GM18508 (cell line): ENCODE measurements around the gene FIZ1.
"Not testable (repeated sequence)": the region's sequence is repeated elsewhere in the genome, so short reads cannot be mapped to it uniquely, and the experiment has no call there.

Experiments
- ATAC-seq: cut with Tn5 transposase; IDR thresholded peaks from one replicate; pipeline ENCODE4 v1.9.1; 2021; ENCODE audit warnings: moderate number of reproducible peaks; ENCODE audit not compliant: insufficient read depth, unreplicated experiment

Gene FIZ1

GRCh38 chr19:55598719-55599467 is 424 bp downstream of the FIZ1 start:
- ATAC-seq, result peak; percentile 33

DNA sequence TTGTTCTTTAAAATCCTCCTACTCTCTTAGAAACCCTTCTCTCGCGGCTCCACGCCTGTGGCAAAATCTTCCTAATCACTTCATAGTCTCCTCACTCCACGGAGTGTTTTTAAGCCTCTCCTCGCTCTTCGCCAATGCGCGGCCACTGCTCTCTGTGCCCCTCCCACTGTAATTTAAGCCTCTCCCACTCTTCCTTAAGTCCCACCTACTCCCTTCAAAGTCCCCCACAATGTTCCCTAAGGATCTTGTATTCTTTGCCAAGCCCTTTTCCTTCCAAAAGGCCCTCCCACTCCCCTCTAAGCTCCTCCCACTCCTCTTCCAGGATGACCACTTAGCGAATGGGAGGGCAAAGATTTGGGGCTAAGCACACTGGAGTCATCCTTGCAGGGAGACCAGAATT is 1.3 kb downstream of the FIZ1 start:
- no peak for ATAC-seq

DNA sequence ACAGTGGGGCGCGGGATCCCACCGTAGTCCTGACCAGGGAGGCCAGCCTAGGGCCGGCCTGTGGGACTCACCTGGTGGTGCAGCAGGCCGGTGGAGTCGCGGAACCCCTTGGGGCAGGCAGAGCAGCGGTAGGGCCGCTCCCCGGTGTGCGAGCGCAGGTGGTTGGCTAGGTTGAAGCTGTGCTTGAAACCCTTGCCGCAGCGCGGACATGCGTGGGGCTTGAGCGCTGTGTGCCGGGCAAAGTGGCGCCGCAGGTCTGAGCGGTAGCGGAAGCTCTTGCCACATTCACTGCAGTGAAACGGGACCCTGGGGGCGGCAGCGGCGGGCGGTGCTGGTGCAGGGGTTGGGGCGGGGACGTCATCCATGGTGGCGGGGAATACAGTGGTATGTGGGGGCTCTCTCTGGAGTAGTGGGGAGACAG is 1.8 kb downstream of the FIZ1 start:
- ATAC-seq, result no peak

GRCh38 chr19:55596304-55596703 is 3.0 kb downstream of the FIZ1 start:
- ATAC-seq, result no peak

GRCh38 chr19:55594996-55595545 is 4.2 kb downstream of the FIZ1 start:
- no peak for ATAC-seq

DNA sequence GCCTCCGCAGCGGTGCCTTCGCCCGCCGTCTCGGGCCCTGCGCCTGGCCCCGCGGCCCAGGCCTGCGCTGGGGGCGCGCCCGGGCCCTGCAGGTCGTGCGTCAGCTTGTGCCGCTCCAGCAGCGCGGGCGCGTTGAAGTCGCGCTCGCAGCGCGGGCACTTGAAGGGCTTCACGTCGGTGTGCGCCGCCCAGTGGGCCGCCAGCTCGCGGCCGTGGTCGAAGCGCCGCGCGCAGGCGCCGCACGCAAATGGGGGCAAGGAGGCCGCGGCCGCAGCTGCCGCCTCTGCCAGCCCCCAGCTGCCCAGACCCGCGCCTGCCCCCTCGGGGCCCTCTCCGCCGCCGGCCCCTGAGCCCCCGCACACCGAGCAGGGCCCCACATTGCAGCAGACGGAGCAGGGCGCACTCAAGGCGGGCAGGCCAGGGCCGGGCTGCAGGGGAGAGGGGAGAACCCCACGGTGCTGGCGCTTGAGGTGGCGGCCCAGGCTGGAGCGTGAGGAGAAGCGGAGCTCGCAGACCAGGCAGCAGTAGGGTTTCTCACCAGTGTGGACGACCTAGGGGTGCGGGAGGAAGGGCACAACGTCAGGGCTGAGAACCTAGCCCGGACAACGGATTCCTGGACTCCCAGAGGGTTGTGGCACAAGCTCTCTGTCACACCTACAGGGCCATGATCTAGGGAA is 6.1 kb downstream of the FIZ1 start:
- no peak for ATAC-seq

GRCh38 chr19:55592391-55593090 is 6.8 kb downstream of the FIZ1 start:
- no peak for ATAC-seq

GRCh38 chr19:55591555-55591954 is 7.8 kb downstream of the FIZ1 start:
- ATAC-seq, result no peak

GRCh38 chr19:55590617-55591016 is 8.7 kb downstream of the FIZ1 start:
- no peak for ATAC-seq

- ATAC-seq, result no peak
Measured at GRCh38 chr19:55590109-55590508, 9.2 kb downstream of the FIZ1 start.

- no peak for ATAC-seq
Measured at GRCh38 chr19:55588738-55589137, 10.6 kb downstream of the FIZ1 start.

- ATAC-seq, result peak; percentile 79
Measured at GRCh38 chr19:55586976-55587668, 12.2 kb downstream of the FIZ1 start.

GRCh38 chr19:55585658-55586339 is 13.5 kb downstream of the FIZ1 start:
- ATAC-seq, result no peak

- ATAC-seq, result no peak
Measured at GRCh38 chr19:55584871-55585270, 14.4 kb downstream of the FIZ1 start.

GRCh38 chr19:55583897-55584296 is 15.4 kb downstream of the FIZ1 start:
- not testable (repeated sequence) for ATAC-seq

- ATAC-seq, result not testable (repeated sequence)
Measured at GRCh38 chr19:55582284-55582683, 17.0 kb downstream of the FIZ1 start.

- no peak for ATAC-seq
Measured at GRCh38 chr19:55581823-55582223, 17.5 kb downstream of the FIZ1 start.

- ATAC-seq, result no peak
Measured at GRCh38 chr19:55581145-55581822, 18.0 kb downstream of the FIZ1 start.

GRCh38 chr19:55580628-55581144 is 18.6 kb downstream of the FIZ1 start, which contains the start of gene ZNF579:
Gene ZNF579, minus strand, starts transcription at chr19:55580848. Its CDS starts 1,209 bp downstream, at chr19:55579639.
- no peak for ATAC-seq
